ENCODE measurements around the gene AGMO. TPM values are rescaled to one million over a fixed set of nuclear protein-coding genes. Genes with fewer than 3 reads are reported as not detected.

AGMO gene
- total RNA-seq, 1 donor from 2014 or later = 0.98 TPM

DNA sequence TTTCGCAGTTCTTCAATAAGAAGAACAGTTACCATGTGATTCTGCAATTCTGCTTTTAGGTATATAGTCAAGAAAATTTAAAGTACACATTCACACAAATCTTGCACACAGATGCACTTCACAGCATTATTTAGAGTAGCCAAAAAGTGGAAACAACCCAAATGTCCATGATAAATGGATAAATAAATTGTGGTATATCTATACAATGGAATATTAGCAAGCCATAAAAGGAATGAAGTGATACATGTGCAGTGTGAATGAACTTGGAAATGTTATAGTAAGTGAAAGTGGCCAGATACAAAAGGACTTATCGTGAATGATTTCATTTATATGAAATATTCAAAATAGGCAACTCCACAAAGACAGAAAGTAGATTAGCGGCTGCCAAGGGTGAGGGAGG is 109.1 kb downstream of the AGMO start:
- Histone ChIP-seq H3K4me3 (no peak overlapping the region), H3K27me3 (no peaks in the 10 kb centered on the region), H3K4me1 (no peaks in the 10 kb centered on the region), H3K36me3 (no peaks in the 10 kb centered on the region), H3K27ac (no peak overlapping the region), H3K9me3 (no peaks in the 10 kb centered on the region)
- intact Hi-C loops (cut with DNase I) = no loop called here
- no peak for TF ChIP-seq CTCF (IDR thresholded peaks at IDR 0.05)
- TF ChIP-seq POLR2A (IDR thresholded peaks at IDR 0.05) = no peak
- no peak for TF ChIP-seq POLR2AphosphoS5 (IDR thresholded peaks at IDR 0.05; ENCODE audit: insufficient read depth in 1 of 2, low read depth in 1 of 2)
- DNase-seq (ENCODE audit: extremely low spot score in 2 of 2) = no peak

GRCh38 chr7:15446722-15447121 is 115.1 kb downstream of the AGMO start:
- TF ChIP-seq CTCF (IDR thresholded peaks at IDR 0.05) (no peak), POLR2AphosphoS5 (IDR thresholded peaks at IDR 0.05; ENCODE audit: insufficient read depth in 1 of 2, low read depth in 1 of 2) (no peak)

DNA sequence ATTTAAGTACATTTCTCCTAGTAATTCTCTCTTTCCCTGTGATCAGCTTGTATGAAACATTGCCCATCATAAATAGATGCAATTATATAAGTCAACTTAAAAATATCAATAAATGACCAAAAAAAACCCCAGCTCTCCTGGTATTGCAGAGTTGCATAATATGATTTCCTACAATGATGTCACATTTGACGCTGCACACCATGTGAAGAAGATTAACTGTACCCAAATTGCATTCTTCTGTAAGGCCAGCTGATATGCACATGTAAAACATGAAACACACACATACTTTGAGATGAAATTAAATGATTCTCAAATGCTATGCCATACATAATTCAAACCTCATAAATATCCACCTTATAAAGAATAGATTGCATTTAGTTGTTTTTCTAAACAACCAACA is 115.5 kb downstream of the AGMO start:
- Histone ChIP-seq H3K4me1 (no peaks in the 10 kb centered on the region), H3K27me3 (no peaks in the 10 kb centered on the region), H3K27ac (no peak overlapping the region), H3K4me3 (no peak overlapping the region), H3K36me3 (no peaks in the 10 kb centered on the region), H3K9me3 (no peaks in the 10 kb centered on the region)
- intact Hi-C loops (cut with DNase I) = no loop called here
- DNase-seq (ENCODE audit: extremely low spot score in 2 of 2) = no peak
- TF ChIP-seq CTCF (IDR thresholded peaks at IDR 0.05) = no peak
- TF ChIP-seq POLR2A (IDR thresholded peaks at IDR 0.05) = no peak
- no peak for TF ChIP-seq POLR2AphosphoS5 (IDR thresholded peaks at IDR 0.05; ENCODE audit: insufficient read depth in 1 of 2, low read depth in 1 of 2)

More at GRCh38 chr7:15446722-15447121, 115.1 kb downstream of the AGMO start:
- H3K36me3 ChIP-seq = no peaks in the 10 kb centered on the region
- DNase-seq (ENCODE audit: extremely low spot score in 2 of 2) = no peak
- H3K27ac ChIP-seq = no peak overlapping the region
- H3K27me3 ChIP-seq = no peaks in the 10 kb centered on the region
- H3K4me3 ChIP-seq = no peak overlapping the region
- intact Hi-C loops (cut with DNase I) = no loop called here
- H3K4me1 ChIP-seq = no peaks in the 10 kb centered on the region
- H3K9me3 ChIP-seq = no peaks in the 10 kb centered on the region

DNA sequence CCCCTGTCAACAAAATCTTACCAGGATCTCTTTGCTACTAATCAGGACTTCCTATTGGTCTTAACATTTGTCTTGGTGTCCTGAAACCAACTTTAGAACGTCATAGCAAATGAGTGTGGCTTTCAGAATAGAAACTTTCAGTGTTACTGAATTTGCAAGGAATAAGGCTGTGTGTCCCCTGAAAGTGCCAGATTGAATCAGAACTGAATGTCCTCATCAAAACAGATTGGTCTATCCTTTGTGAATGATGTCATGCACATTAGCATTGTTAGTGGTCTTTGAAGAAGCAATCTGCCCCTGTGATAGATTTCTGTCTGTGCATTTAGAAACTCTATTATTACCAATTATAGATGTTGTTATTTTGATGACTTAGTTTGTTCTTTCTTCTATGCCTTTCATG is 119.9 kb downstream of the AGMO start:
- Histone ChIP-seq H3K27me3 (no peaks in the 10 kb centered on the region), H3K4me1 (no peaks in the 10 kb centered on the region), H3K27ac (no peak overlapping the region), H3K9me3 (no peaks in the 10 kb centered on the region), H3K36me3 (no peaks in the 10 kb centered on the region), H3K4me3 (no peak overlapping the region)
- no peak for DNase-seq (ENCODE audit: extremely low spot score in 2 of 2)
- TF ChIP-seq POLR2A (IDR thresholded peaks at IDR 0.05) (no peak), CTCF (IDR thresholded peaks at IDR 0.05) (no peak), POLR2AphosphoS5 (IDR thresholded peaks at IDR 0.05; ENCODE audit: insufficient read depth in 1 of 2, low read depth in 1 of 2) (no peak)
- intact Hi-C loops (cut with DNase I) = no loop called here

- H3K4me3 ChIP-seq = no peak overlapping the region
- H3K27ac ChIP-seq = no peak overlapping the region
- no peaks in the 10 kb centered on the region for H3K27me3 ChIP-seq
- TF ChIP-seq CTCF (IDR thresholded peaks at IDR 0.05) = no peak
- no peak for TF ChIP-seq POLR2A (IDR thresholded peaks at IDR 0.05)
- no peak for TF ChIP-seq POLR2AphosphoS5 (IDR thresholded peaks at IDR 0.05; ENCODE audit: insufficient read depth in 1 of 2, low read depth in 1 of 2)
- no peaks in the 10 kb centered on the region for H3K36me3 ChIP-seq
- intact Hi-C loops (cut with DNase I) = no loop called here
- H3K9me3 ChIP-seq = no peaks in the 10 kb centered on the region
- DNase-seq (ENCODE audit: extremely low spot score in 2 of 2) = no peak
- H3K4me1 ChIP-seq = no peaks in the 10 kb centered on the region
These were observed 121.3 kb downstream of the AGMO start for GRCh38 chr7:15440482-15440881.
